Effector memory CD4-positive, alpha-beta T cell (primary cell): ENCODE measurements around the gene PLEKHG2.

Source experiments
- DNase-seq, 3 donors: peaks; one replicate each; pipeline ENCODE4 v3.0.0-alpha.2; 2020
- H3K27ac ChIP-seq: 2 replicates; pipeline ENCODE4 v1.7.0; 2013; ENCODE audit warnings: mild to moderate bottlenecking, low read length, moderate library complexity; ENCODE audit not compliant: insufficient read depth, poor library complexity, severe bottlenecking
- H3K27me3 ChIP-seq: replicated peaks from 2 replicates; pipeline ENCODE4 v1.7.0; 2013; ENCODE audit warnings: mild to moderate bottlenecking, low read length; ENCODE audit not compliant: insufficient read depth, control insufficient read depth, poor library complexity, severe bottlenecking
- H3K36me3 ChIP-seq: 2 replicates; pipeline ENCODE4 v1.7.0; 2013; ENCODE audit warnings: mild to moderate bottlenecking, low read length, moderate library complexity; ENCODE audit not compliant: control insufficient read depth, insufficient read depth
- H3K4me1 ChIP-seq: 2 replicates; pipeline ENCODE4 v1.7.0; 2013; ENCODE audit warnings: low read length, mild to moderate bottlenecking; ENCODE audit not compliant: control insufficient read depth, insufficient read depth, poor library complexity, severe bottlenecking
- H3K4me3 ChIP-seq: 2 replicates; pipeline ENCODE4 v1.7.0; 2013; ENCODE audit warnings: low read length, low read depth, mild to moderate bottlenecking; ENCODE audit not compliant: insufficient read depth, poor library complexity, severe bottlenecking
- H3K9me3 ChIP-seq: 2 replicates; pipeline ENCODE4 v1.7.0; 2013; ENCODE audit warnings: mild to moderate bottlenecking, low read length, moderate library complexity; ENCODE audit not compliant: control insufficient read depth

Gene PLEKHG2

GRCh38 chr19:39400061-39400460 lies 12.4 kb upstream of the PLEKHG2 start:
- H3K36me3 ChIP-seq: peaks cover 3% of the 10 kb centered on the region
- no peak for DNase-seq
- no peak overlapping the region for H3K4me3 ChIP-seq
- H3K9me3 ChIP-seq: no peaks in the 10 kb centered on the region
- H3K4me1 ChIP-seq: peaks cover 59% of the 10 kb centered on the region
- H3K27me3 ChIP-seq: no peaks in the 10 kb centered on the region
- peak overlapping the region; percentile 100 for H3K27ac ChIP-seq

- no peaks in the 10 kb centered on the region for H3K36me3 ChIP-seq
- peak overlapping the region; percentile 100 for H3K27ac ChIP-seq
- H3K9me3 ChIP-seq: no peaks in the 10 kb centered on the region
- no peak for DNase-seq
- peaks cover 69% of the 10 kb centered on the region for H3K4me1 ChIP-seq
- no peak overlapping the region for H3K4me3 ChIP-seq
- no peaks in the 10 kb centered on the region for H3K27me3 ChIP-seq
Observed at GRCh38 chr19:39401070-39401548, 11.4 kb upstream of the PLEKHG2 start.

- Histone ChIP-seq H3K27ac (peak overlapping the region; percentile 100), H3K4me3 (no peak overlapping the region), H3K36me3 (peaks cover under 1% of the 10 kb centered on the region), H3K27me3 (no peaks in the 10 kb centered on the region), H3K9me3 (no peaks in the 10 kb centered on the region), H3K4me1 (peaks cover 69% of the 10 kb centered on the region)
- peak; percentile 86 to 93 (median 92) for DNase-seq
Observed at GRCh38 chr19:39401549-39402345, 10.7 kb upstream of the PLEKHG2 start.

DNA sequence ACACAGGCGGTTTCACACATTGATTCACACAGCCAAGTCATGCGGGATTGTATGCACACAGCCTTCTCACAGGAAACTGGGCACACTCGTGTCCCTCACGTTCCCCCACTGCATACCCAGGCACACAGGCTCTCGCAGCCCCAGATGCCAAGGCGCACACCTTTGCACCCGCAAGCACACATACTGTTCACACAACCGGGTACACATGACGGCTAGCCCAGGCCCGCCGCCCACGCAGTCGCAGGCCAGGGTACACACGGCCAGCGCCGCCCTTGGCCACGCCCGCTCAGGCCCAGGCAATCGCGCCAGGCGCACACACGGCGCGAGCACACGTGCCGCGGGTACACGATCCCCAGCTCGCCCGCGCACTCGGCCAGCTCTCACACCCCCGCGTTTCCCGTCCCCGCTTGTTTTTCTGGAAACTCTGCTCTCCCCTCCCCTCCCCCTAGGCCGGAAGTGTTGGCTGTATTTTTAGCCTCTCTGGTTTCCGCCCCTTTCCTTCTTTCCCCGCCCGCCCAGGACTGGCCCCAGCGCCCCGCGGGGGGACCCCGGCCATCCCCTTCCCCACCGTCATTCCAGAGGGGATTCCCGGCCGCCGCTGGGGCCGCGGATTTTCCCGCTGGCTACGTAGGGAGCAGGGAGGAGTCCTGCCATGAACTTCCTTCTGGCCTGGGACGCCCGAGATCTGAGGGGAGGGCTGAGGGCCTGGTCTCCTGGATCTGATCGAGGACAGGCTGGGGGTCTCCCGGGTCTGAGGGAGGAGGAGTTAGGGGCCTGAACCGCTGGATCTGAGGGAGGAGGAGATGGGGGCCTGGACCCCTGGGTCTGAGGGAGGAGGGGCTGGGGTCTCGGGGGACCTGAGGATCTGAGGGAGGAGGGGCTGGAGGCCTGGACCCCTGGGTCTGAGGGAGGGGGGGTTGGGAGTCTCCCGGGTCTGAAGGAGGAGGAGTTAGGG lies 9.8 kb upstream of the PLEKHG2 start:
- Histone ChIP-seq H3K27ac (peak overlapping the region; percentile 100), H3K4me3 (peak overlapping the region; percentile 60), H3K36me3 (peaks cover 9% of the 10 kb centered on the region), H3K4me1 (peaks cover 69% of the 10 kb centered on the region), H3K9me3 (no peaks in the 10 kb centered on the region), H3K27me3 (no peaks in the 10 kb centered on the region)
- DNase-seq: peak; percentile 81 to 88 (median 85)

DNA sequence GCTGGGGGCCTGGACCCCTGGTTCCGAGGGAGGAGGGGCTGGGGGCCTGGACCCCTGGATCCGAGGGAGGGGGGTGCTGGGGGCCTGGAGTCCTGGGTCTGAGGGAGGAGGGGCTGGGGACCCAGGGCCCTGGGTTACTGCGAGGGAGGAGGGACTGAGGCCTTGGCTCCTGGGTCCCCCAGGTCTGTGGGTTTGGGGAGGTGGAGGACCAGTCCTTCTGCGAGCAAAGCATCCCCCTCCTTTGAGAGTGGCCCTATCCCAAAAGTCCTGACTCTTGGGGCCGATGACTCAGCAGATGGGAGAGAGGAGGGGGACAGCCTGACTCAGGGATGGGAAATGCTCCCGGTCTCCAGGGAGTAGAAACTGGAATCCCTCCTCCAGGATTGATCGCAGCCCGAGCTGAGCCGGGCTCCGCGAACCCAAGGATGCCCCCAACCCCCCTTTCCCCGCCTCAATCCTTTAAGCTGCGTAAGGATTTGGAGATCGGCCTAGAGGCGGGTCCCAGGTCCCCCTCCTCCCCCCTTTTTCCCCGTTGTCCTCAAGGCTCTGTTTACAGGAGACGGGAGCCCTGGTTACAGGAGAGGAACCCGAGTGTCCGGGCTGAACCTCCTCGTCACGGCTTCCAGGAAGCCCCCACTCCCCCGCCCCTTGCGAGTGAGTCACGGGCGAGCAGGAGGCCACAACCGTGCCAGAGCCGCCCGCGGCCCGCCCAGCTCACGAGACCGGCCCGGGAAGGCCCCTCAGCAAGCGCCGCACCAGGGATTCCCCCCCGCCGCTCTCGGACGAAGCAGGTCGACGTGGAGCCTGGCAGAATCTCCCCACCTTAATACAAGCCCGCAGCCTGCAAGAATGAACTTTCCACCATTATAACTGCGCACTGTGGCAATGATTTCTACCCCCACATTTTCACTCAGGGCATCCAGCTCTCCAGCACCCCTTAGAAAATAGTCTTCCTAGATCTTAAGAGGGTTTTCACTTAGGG lies 8.8 kb upstream of the PLEKHG2 start:
- H3K36me3 ChIP-seq: peaks cover 19% of the 10 kb centered on the region
- peak overlapping the region; percentile 60 for H3K4me3 ChIP-seq
- H3K27me3 ChIP-seq: no peaks in the 10 kb centered on the region
- H3K27ac ChIP-seq: peak overlapping the region; percentile 100
- H3K4me1 ChIP-seq: peaks cover 59% of the 10 kb centered on the region
- DNase-seq: peak; percentile 97 to 98 (median 98)
- no peaks in the 10 kb centered on the region for H3K9me3 ChIP-seq

GRCh38 chr19:39405261-39405957 lies 7.1 kb upstream of the PLEKHG2 start:
- DNase-seq: no peak
- Histone ChIP-seq H3K9me3 (no peaks in the 10 kb centered on the region), H3K27me3 (no peaks in the 10 kb centered on the region), H3K27ac (peak overlapping the region; percentile 100), H3K4me1 (peaks cover 54% of the 10 kb centered on the region), H3K4me3 (peak overlapping the region; percentile 99), H3K36me3 (peaks cover 22% of the 10 kb centered on the region)

GRCh38 chr19:39405958-39406655 lies 6.4 kb upstream of the PLEKHG2 start:
- DNase-seq: peak; percentile 75 to 87 (median 78)
- Histone ChIP-seq H3K4me1 (peaks cover 54% of the 10 kb centered on the region), H3K9me3 (no peaks in the 10 kb centered on the region), H3K36me3 (peaks cover 22% of the 10 kb centered on the region), H3K4me3 (peak overlapping the region; percentile 99), H3K27ac (peak overlapping the region; percentile 100), H3K27me3 (no peaks in the 10 kb centered on the region)

GRCh38 chr19:39406656-39407409 lies 5.6 kb upstream of the PLEKHG2 start, which contains the start of gene ZFP36:
TSS of gene ZFP36 (plus strand) at chr19:39406847. CDS start at chr19:39406905, 58 bp downstream.
- Histone ChIP-seq H3K27me3 (no peaks in the 10 kb centered on the region), H3K4me3 (peak within 1 kb of the TSS; percentile 99), H3K36me3 (peaks cover 22% of the 10 kb centered on the region), H3K4me1 (peaks cover 55% of the 10 kb centered on the region), H3K9me3 (no peaks in the 10 kb centered on the region), H3K27ac (peak within 1 kb of the TSS; percentile 100)
- peak; percentile 83 to 91 (median 86) for DNase-seq
